ENCODE measurements around the gene FRMPD2. TPM values are rescaled to one million over a fixed set of nuclear protein-coding genes. Genes with fewer than 3 reads are reported as not detected.

The FRMPD2 gene
- total and polyA plus RNA-seq, 11 donors = 0.20 to 0.66 TPM; not detected in 9

DNA sequence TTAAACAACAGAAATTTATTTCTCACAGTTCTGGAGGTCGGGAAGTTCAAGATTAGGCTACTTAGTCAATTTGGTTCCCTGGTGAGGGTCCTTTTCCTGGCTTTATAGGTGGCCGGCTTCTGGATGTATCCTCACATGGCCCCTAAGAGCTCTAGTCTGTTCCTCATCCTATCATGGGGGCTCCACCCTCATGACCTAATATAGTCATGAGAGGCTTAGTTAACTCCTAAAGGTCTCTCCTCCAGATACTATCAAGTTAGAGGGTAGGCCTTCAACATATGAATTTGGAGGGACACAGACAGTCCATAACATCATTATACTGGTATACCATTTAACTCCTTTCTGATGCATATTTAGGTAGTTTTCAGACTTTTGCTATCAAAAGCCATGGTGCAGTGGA, 39.6 kb upstream of the FRMPD2 start:
- no peaks in the 10 kb centered on the region for H3K9me3 ChIP-seq
- no peaks in the 10 kb centered on the region for H3K36me3 ChIP-seq
- DNase-seq (no peak), ATAC-seq (no peak)
- TF ChIP-seq POLR2A (IDR thresholded peaks at IDR 0.05) = no peak
- TF ChIP-seq, protein P1, sequence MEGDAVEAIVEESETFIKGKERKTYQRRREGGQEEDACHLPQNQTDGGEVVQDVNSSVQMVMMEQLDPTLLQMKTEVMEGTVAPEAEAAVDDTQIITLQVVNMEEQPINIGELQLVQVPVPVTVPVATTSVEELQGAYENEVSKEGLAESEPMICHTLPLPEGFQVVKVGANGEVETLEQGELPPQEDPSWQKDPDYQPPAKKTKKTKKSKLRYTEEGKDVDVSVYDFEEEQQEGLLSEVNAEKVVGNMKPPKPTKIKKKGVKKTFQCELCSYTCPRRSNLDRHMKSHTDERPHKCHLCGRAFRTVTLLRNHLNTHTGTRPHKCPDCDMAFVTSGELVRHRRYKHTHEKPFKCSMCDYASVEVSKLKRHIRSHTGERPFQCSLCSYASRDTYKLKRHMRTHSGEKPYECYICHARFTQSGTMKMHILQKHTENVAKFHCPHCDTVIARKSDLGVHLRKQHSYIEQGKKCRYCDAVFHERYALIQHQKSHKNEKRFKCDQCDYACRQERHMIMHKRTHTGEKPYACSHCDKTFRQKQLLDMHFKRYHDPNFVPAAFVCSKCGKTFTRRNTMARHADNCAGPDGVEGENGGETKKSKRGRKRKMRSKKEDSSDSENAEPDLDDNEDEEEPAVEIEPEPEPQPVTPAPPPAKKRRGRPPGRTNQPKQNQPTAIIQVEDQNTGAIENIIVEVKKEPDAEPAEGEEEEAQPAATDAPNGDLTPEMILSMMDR (IDR thresholded peaks at IDR 0.05) = no peak
- H3K4me1 ChIP-seq = peaks cover 0 to 34% (median 9%) of the 10 kb centered on the region in 12 donors
- no peak overlapping the region for H3K27ac ChIP-seq
- intact Hi-C loops (cut with DNase I) = no loop called here
- H3K4me3 ChIP-seq = no peak overlapping the region
- 87 to 92% (median 90%) methylated on average over 2 of the region's 2 CpGs for WGBS, 4 donors
- no peaks in the 10 kb centered on the region for H3K27me3 ChIP-seq

DNA sequence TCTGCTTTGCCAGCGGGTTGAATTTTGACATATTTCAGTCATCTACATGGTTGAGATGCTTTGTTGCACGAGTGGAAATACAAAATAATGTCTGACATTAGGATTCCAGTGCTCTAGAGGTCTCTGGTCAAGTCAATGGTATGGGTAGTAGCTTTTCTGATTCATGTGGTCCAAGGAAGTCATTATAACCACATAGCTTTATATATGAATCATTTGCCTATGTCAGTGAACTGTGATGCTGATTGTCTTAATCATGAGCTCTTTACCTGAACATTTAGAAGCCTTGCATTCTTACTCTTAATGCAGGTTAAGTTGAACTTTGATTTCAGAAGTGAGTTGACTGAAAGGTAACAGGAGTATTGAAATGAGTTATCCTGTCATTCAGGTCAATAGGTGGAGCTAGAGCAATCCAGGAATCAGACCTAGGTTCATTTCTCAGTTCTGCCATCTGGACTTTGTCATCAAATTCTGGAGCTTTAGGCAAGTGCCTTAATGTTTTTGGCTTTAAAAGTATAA, 35.3 kb upstream of the FRMPD2 start:
- H3K27me3 ChIP-seq = no peaks in the 10 kb centered on the region
- 63 to 69% (median 65%) methylated on average over 2 of the region's 2 CpGs for WGBS, 4 donors
- peaks cover 0 to 38% (median 22%) of the 10 kb centered on the region in 12 donors for H3K4me1 ChIP-seq
- TF ChIP-seq, protein P1 (IDR thresholded peaks at IDR 0.05) = peak in 8 of 12 donors; percentile 5 to 45 (median 25)
- no peak for TF ChIP-seq POLR2A (IDR thresholded peaks at IDR 0.05)
- H3K36me3 ChIP-seq = no peaks in the 10 kb centered on the region
- no peak for DNase-seq
- ATAC-seq = no peak
- H3K4me3 ChIP-seq = no peak overlapping the region
- intact Hi-C loops (cut with DNase I) = loop anchor here in 1 of 10 donors (5.0 kb wide), 3 partner anchors 53 to 348 kb away; no protein-coding TSS in a partner anchor
- H3K27ac ChIP-seq = no peak overlapping the region
- no peaks in the 10 kb centered on the region for H3K9me3 ChIP-seq

DNA sequence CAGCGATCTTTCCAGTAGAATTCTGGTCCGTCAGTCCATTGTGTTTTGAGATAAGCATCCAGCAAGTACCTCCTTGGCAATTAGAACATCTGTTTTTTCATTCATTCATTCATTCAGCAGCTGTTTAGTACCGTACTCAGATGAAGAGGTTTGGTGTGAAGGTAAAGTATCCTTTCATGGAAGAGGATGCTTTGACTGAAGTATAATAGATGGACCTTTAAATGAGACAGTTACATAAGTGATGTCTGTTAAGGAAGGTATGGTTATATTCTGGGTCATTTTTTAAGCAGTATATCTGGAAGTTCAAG, 33.2 kb upstream of the FRMPD2 start:
- no peak for DNase-seq
- 0 to 5% (median 2%) methylated on average over 3 of the region's 3 CpGs for WGBS, 4 donors
- peak overlapping the region in 10 of 12 donors; percentile 74 to 97 (median 88) for H3K4me3 ChIP-seq
- peaks cover 0 to 38% (median 21%) of the 10 kb centered on the region in 12 donors for H3K4me1 ChIP-seq
- TF ChIP-seq, protein P1 (IDR thresholded peaks at IDR 0.05) = no peak
- intact Hi-C loops (cut with DNase I) = loop anchor here in 1 of 10 donors (5.0 kb wide), 3 partner anchors 55 to 350 kb away; no protein-coding TSS in a partner anchor
- H3K27ac ChIP-seq = peak overlapping the region in 8 of 12 donors; percentile 93 to 99 (median 97)
- H3K36me3 ChIP-seq = no peaks in the 10 kb centered on the region
- no peaks in the 10 kb centered on the region for H3K27me3 ChIP-seq
- H3K9me3 ChIP-seq = no peaks in the 10 kb centered on the region
- ATAC-seq = no peak

DNA sequence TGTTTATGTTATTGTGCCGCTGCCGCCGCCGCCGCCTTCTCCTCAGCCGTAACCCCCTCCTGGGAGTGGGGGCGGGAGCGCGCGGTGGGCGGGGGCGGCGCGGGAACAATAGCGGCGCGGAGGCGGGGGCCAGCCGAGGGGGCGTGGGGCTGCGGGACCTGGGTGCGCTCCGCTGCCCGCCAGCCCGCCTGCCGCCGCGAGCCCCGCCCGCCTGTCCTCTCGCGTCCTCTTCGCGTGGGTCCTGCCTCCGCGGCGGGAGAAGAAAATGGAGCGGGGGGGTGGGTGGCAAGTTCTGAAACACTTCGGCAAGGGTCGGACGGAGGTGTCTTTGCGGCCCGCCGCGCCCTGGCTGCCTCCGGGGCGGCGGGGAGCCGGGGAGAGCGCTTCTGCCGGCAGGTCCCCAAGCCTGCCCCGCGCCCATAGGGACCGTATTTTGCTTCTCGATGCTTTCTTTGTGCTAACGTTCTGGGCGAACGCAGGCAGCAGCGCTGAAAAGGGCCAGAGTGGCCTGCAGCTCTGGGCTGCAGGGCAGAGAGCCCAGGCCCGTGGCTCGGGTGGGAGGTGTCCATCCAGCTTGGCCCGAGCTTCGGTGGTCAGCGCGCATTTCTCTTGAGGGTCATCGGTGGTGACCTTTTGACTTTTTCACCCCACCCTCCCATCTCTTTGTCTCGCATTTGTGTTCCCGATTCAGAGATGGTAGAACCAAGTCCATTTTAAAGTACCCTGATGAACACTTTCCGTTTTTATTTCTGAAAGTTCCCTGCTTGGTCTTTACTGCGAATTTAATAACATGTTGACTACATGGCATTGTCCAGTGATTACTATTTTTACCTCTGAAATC, 32.6 kb upstream of the FRMPD2 start:
- no peaks in the 10 kb centered on the region for H3K27me3 ChIP-seq
- peak overlapping the region; percentile 85 to 99 (median 97) for H3K27ac ChIP-seq
- DNase-seq (peak; percentile 69 to 86 (median 77)), ATAC-seq (peak; percentile 36 to 82 (median 62))
- intact Hi-C loops (cut with DNase I) = loop anchor here in 1 of 10 donors (5.0 kb wide), 3 partner anchors 55 to 350 kb away; no protein-coding TSS in a partner anchor
- H3K4me3 ChIP-seq = peak overlapping the region; percentile 74 to 97 (median 88)
- H3K36me3 ChIP-seq = no peaks in the 10 kb centered on the region
- WGBS, 4 donors = 1 to 2% (median 1%) methylated on average over 30 to 70 of the region's 70 CpGs
- TF ChIP-seq POLR2A (IDR thresholded peaks at IDR 0.05) = no peak
- TF ChIP-seq, protein P1 (IDR thresholded peaks at IDR 0.05) = no peak
- no peaks in the 10 kb centered on the region for H3K9me3 ChIP-seq
- H3K4me1 ChIP-seq = peaks cover 0 to 38% (median 21%) of the 10 kb centered on the region in 12 donors

Measured in heart left ventricle (tissue), 16 donors.